K562 (cell line): ENCODE measurements around the gene SPDYE16. TPM values are rescaled to one million over a fixed set of nuclear protein-coding genes. Genes with fewer than 3 reads are reported as not detected.
"Not testable (repeated sequence)": the region's sequence is repeated elsewhere in the genome, so short reads cannot be mapped to it uniquely, and the experiment has no call there.

Experiments used
- ATAC-seq: fragments of 200-7000 bp; cut with Tn5 transposase; 3 replicates; pipeline ENCODE4 v1.9.1; 2020; ENCODE audit warnings: moderate library complexity
- BruUV-seq: library from RNA; stranded (reverse); fragments of 400-500 nt; replicated peaks from 2 replicates; lab custom pipeline; 2021; lab: Mats Ljungman, UMichigan
- CTCF ChIA-PET: fragments of 300-600 bp; formaldehyde crosslinking; extraction: SDS; loops from one replicate; lab custom pipeline; 2021; ENCODE audit warnings: low intra/inter-chr PET ratio; lab: Yijun Ruan, JAX
- POLR2A ChIA-PET: fragments of 300-600, 350-650 bp; sonication (Branson Sonifier 250); formaldehyde crosslinking; extraction: SDS; loops from one replicate; lab custom pipeline; 2021; ENCODE audit warnings: antibody characterized with exemption, inconsistent platforms; lab: Yijun Ruan, JAX
- DNase-seq, 4 experiments: peaks; one replicate each; pipeline versions ENCODE4 v3.0.0 to v3.0.0-alpha.2; 2011 to 2018; ENCODE audit warnings: low spot score in 3 of 4, mixed read lengths in 3 of 4; ENCODE audit errors: extremely low read depth in 1 of 4
- FAIRE-seq: peaks from 2 replicates; lab custom pipeline; 2011; peaks lifted over from hg19 to GRCh38; lab: Jason Lieb, UNC
- H2AFZ ChIP-seq: 2 replicates; pipeline ENCODE4 v1.6.0; 2011; ENCODE audit warnings: low read depth, low read length, control low read depth, inconsistent platforms
- H3K27ac ChIP-seq: fragments of 200-600 bp; 3 replicates; pipeline ENCODE4 v1.8.0; 2011; ENCODE audit warnings: low read depth, mild to moderate bottlenecking, control low read depth, inconsistent platforms, low read length, moderate library complexity, mixed read lengths; ENCODE audit errors: extremely low read depth
- H3K27me3 ChIP-seq, 2 experiments: fragments of 300-600 bp in 1 of 2; 2 replicates in 1 of 2; 3 replicates in 1 of 2; pipeline versions ENCODE4 v1.6.0 to v1.8.0; 2011; ENCODE audit warnings: inconsistent platforms in 2 of 2, low read length in 2 of 2, mild to moderate bottlenecking in 1 of 2, mixed read lengths in 1 of 2, moderate library complexity in 1 of 2; ENCODE audit not compliant: control insufficient read depth in 2 of 2, insufficient read depth in 2 of 2
- H3K36me3 ChIP-seq: fragments of 300-600 bp; 3 replicates; pipeline ENCODE4 v1.8.0; 2011; ENCODE audit warnings: mild to moderate bottlenecking, low read length, inconsistent platforms; ENCODE audit not compliant: control insufficient read depth, insufficient read depth
- H3K4me1 ChIP-seq, 2 experiments: fragments of 200-600 bp in 1 of 2; replicated peaks in 1 of 2; 2 replicates in 1 of 2; 3 replicates in 1 of 2; pipeline versions ENCODE4 v1.5.1 to v1.8.0; 2011; ENCODE audit warnings: inconsistent platforms in 2 of 2, low read length in 2 of 2, mild to moderate bottlenecking in 1 of 2, mixed read lengths in 1 of 2, moderate library complexity in 1 of 2; ENCODE audit not compliant: control insufficient read depth in 2 of 2, insufficient read depth in 2 of 2
- H3K4me2 ChIP-seq: 2 replicates; pipeline ENCODE4 v1.6.1; 2011; ENCODE audit warnings: low read length, control low read depth, inconsistent platforms, mixed read lengths; ENCODE audit not compliant: insufficient read depth
- H3K4me3 ChIP-seq: fragments of 200-600 bp; sonication (generic), shearing (Covaris generic); 2 replicates; pipeline ENCODE4 v1.5.1; 2016; ENCODE audit warnings: control low read depth, inconsistent platforms
- H3K79me2 ChIP-seq: fragments of 200-600 bp; 3 replicates; pipeline ENCODE4 v1.8.0; 2011; ENCODE audit warnings: low read length, inconsistent platforms; ENCODE audit not compliant: control insufficient read depth, insufficient read depth
- H3K9ac ChIP-seq, 2 experiments: 2 replicates each; pipeline versions ENCODE4 v1.6.0 to v1.6.1; 2011; ENCODE audit warnings: low read depth in 2 of 2, low read length in 2 of 2, control low read depth in 1 of 2, inconsistent platforms in 1 of 2, mild to moderate bottlenecking in 1 of 2, mixed read lengths in 1 of 2; ENCODE audit not compliant: insufficient read depth in 1 of 2
- H3K9me1 ChIP-seq: one replicate; pipeline ENCODE4 v1.6.0; 2011; ENCODE audit warnings: inconsistent platforms, mild to moderate bottlenecking, low read length, moderate library complexity; ENCODE audit not compliant: control insufficient read depth, insufficient read depth
- H3K9me3 ChIP-seq: replicated peaks from 2 replicates; pipeline ENCODE4 v1.5.1; 2011; ENCODE audit warnings: low read depth, low read length, inconsistent platforms; ENCODE audit not compliant: control insufficient read depth, insufficient read depth
- H4K20me1 ChIP-seq: replicated peaks from 2 replicates; pipeline ENCODE4 v1.6.1; 2011; ENCODE audit warnings: low read length, inconsistent platforms, mixed read lengths; ENCODE audit not compliant: control insufficient read depth, insufficient read depth
- NR4A1 ChIP-seq, 2 experiments: fragments of 250-450 bp in 1 of 2; fragments of 450-650 bp in 1 of 2; sonication (Bioruptor Pico) in 1 of 2; IDR thresholded peaks; 2 replicates each; pipeline versions ENCODE4 v1.4.0 to v1.6.1; 2016 to 2020; ENCODE audit warnings: mild to moderate bottlenecking in 2 of 2, missing compliant biosample characterization in 1 of 2, missing genetic modification characterization in 1 of 2, moderate library complexity in 1 of 2
- ZNF121 ChIP-seq: sonication (generic); formaldehyde crosslinking; conservative IDR thresholded peaks from 2 replicates; pipeline ENCODE4 v1.8.0; 2022; ENCODE audit warnings: missing genetic modification reagents
- ZNF764 ChIP-seq: fragments of 250-450 bp; sonication (Bioruptor Pico); IDR thresholded peaks from 2 replicates; pipeline ENCODE4 v1.4.0; 2020; ENCODE audit warnings: low read depth, mild to moderate bottlenecking, moderate library complexity
- WGBS: fragments of 100-300 bp; shearing (Covaris generic); methylation state at CpG from one replicate; pipeline ENCODE4 v1.1.6; 2016; ENCODE audit warnings: low coverage, mixed read lengths; ENCODE audit not compliant: insufficient coverage; ENCODE audit errors: missing lambda C conversion rate; 5-methylcytosine and 5-hydroxymethylcytosine counted together
- in situ Hi-C: fragments of 300-500 bp; cut with MboI; formaldehyde crosslinking; loops from 4 replicates; pipeline ENCODE4 v1.15.0; 2018; ENCODE audit warnings: inconsistent platforms, mixed read lengths
- intact Hi-C: fragments of 100-400 bp; cut with micrococcal nuclease; formaldehyde crosslinking; loops from 2 replicates; pipeline ENCODE4 v1.14.2; 2022
- polyA plus RNA-seq, 8 experiments: library from polyadenylated mRNA; depleted of rRNA in 4 of 8; stranded (reverse) in 5 of 8; unstranded in 3 of 8; fragments of >200 nt; fragmentation: Nextera tagmentation in 2 of 8; fragmentation: Illumina TruSeq in 1 of 8; extraction: Ambion mirVana in 2 of 8; extraction: Trizol in 1 of 8; gene quantifications; 2 replicates each; pipeline versions ENCODE4 v1.2.1 to v1.2.3, GENCODE V29; 2011 to 2014; ENCODE audit warnings: inconsistent platforms in 1 of 8, missing spikeins in 1 of 8
- total RNA-seq, 7 experiments: library from RNA; depleted of rRNA in 6 of 7; stranded (reverse); fragments of >200 nt in 6 of 7; fragmentation: Illumina TruSeq in 2 of 7; extraction: Trizol in 2 of 7; gene quantifications; 2 replicates each; pipeline versions ENCODE4 v1.2.1 to v1.2.3, GENCODE V29; 2011 to 2021; ENCODE audit warnings: low replicate concordance in 1 of 7

The SPDYE16 gene
- total and polyA plus RNA-seq, 9 of the 15 experiments (the other 6 are each of a cell fraction or from before 2014, with no cell fraction given), result 0.04 to 0.13 (median 0.06) TPM; not detected in 4

GRCh38 chr7:76506643-76507042, 36.5 kb downstream of the SPDYE16 start:
- DNase-seq, H3K36me3 ChIP-seq, H3K4me2 ChIP-seq, FAIRE-seq, POLR2A ChIA-PET, CTCF ChIA-PET, H3K27ac ChIP-seq, H3K4me3 ChIP-seq, H3K9me3 ChIP-seq, H3K9ac ChIP-seq, H3K9me1 ChIP-seq, H3K79me2 ChIP-seq, H2AFZ ChIP-seq, H4K20me1 ChIP-seq, ATAC-seq, BruUV-seq, H3K27me3 ChIP-seq: not testable (repeated sequence)
- intact Hi-C loops, result loop anchor here (10.0 kb wide), 1 partner anchor 488 kb away; no protein-coding TSS in a partner anchor
- peaks cover 0 to 17% of the 10 kb centered on the region in 2 experiments; a peak in 2 of 5 replicates for H3K4me1 ChIP-seq
- peak; percentile 89 for TF ChIP-seq ZNF121 (CRISPR knock-in tag)
- WGBS, result 88% methylated on average over 8 of the region's 8 CpGs
- in situ Hi-C loops, result loop anchor here (10.0 kb wide), 2 partner anchors 72 to 98 kb away; no protein-coding TSS in a partner anchor

- Histone ChIP-seq H4K20me1 (no peaks in the 10 kb centered on the region), H3K9me1 (no peaks in the 10 kb centered on the region), H3K4me3 (no peak overlapping the region), H3K79me2 (no peaks in the 10 kb centered on the region), H3K4me1 (peaks cover 0 to 17% of the 10 kb centered on the region in 2 experiments; a peak in 2 of 5 replicates), H3K9me3 (no peaks in the 10 kb centered on the region), H3K27ac (no peak overlapping the region), H3K36me3 (peaks cover 7% of the 10 kb centered on the region; the same call in 1 of the 3 replicates), H3K27me3 (no peaks in the 10 kb centered on the region), H3K4me2 (no peak overlapping the region), H2AFZ (no peak overlapping the region), H3K9ac (no peak overlapping the region; a peak in 1 of 4 replicates)
- ATAC-seq, result no peak; the same call in 2 of the 3 replicates
- in situ Hi-C loops, result loop anchor here (10.0 kb wide), 2 partner anchors 71 to 99 kb away; no protein-coding TSS in a partner anchor
- CTCF ChIA-PET, result no interaction called here
- WGBS, result 49% methylated on average over 5 of the region's 5 CpGs
- POLR2A ChIA-PET, result no interaction called here
- intact Hi-C loops, result loop anchor here (10.0 kb wide), 1 partner anchor 489 kb away; no protein-coding TSS in a partner anchor
- no TSS peak for BruUV-seq
- no peak for TF ChIP-seq NR4A1 (CRISPR knock-in tag; IDR thresholded peaks at IDR 0.05)
- TF ChIP-seq NR4A1 (tag; IDR thresholded peaks at IDR 0.05), result no peak
- TF ChIP-seq ZNF764, result 0 out of 2 replicates have a peak, but pooled peaks have one; percentile 6
- peak in 1 of 4 experiments; percentile 4 for DNase-seq
- FAIRE-seq, result no peak
Measured at GRCh38 chr7:76506081-76506440, 37.0 kb downstream of the SPDYE16 start.
